Activated CD8-positive, alpha-beta T cell treated with anti-CD3 and anti-CD28 coated beads for 36 hours (primary cell): ENCODE results near the gene DCST2. TPM values are rescaled to one million over a fixed set of nuclear protein-coding genes. Genes with fewer than 3 reads are reported as not detected.

Source experiments
- ATAC-seq: fragments of 200-7000 bp; cut with Tn5 transposase; one replicate; pipeline ENCODE4 v1.10.0; 2021; ENCODE audit warnings: mild to moderate bottlenecking, moderate library complexity
- CTCF ChIA-PET: fragments of 350-600 bp; sonication (Branson Sonifier 250); formaldehyde crosslinking; loops from one replicate; lab custom pipeline; 2021; ENCODE audit warnings: antibody characterized with exemption; lab: Charles Lee
- POLR2A ChIA-PET: fragments of 350-600 bp; sonication (Branson Sonifier 250); formaldehyde crosslinking; loops from one replicate; lab custom pipeline; 2021; ENCODE audit warnings: antibody characterized with exemption; lab: Charles Lee
- DNase-seq: peaks from one replicate; pipeline ENCODE4 v3.0.0-alpha.2; 2020
- H3K27ac Mint-ChIP-seq: one replicate; pipeline ENCODE4 v1.8.0; 2021; ENCODE audit warnings: mild to moderate bottlenecking, mixed read lengths
- H3K27me3 Mint-ChIP-seq: one replicate; pipeline ENCODE4 v1.8.0; 2021; ENCODE audit warnings: mixed read lengths
- H3K36me3 Mint-ChIP-seq: one replicate; pipeline ENCODE4 v1.8.0; 2021; ENCODE audit warnings: low read depth, mixed read lengths
- H3K4me1 Mint-ChIP-seq: one replicate; pipeline ENCODE4 v1.8.0; 2021; ENCODE audit warnings: low read depth, mixed read lengths
- H3K4me3 Mint-ChIP-seq: one replicate; pipeline ENCODE4 v1.8.0; 2021; ENCODE audit warnings: mild to moderate bottlenecking, moderate library complexity, mixed read lengths
- H3K9me3 Mint-ChIP-seq: one replicate; pipeline ENCODE4 v1.8.0; 2021; ENCODE audit warnings: mixed read lengths
- intact Hi-C: fragments of 100-400 bp; cut with micrococcal nuclease; formaldehyde crosslinking; loops from one replicate; pipeline ENCODE4 v1.10.0; 2022
- total RNA-seq, 2 experiments: library from RNA; stranded (reverse); gene quantifications; one replicate each; pipeline ENCODE4 v1.2.3, GENCODE V29; 2021
- TF ChIP-seq, protein P1 (sequence below): fragments of 200-600 bp; IDR thresholded peaks from one replicate; pipeline ENCODE4 v1.8.0; 2022; ENCODE audit warnings: antibody characterized with exemption, mild to moderate bottlenecking

DCST2 gene
- total RNA-seq, 2 experiments from 2014 or later: 0.20 to 0.36 TPM

DNA sequence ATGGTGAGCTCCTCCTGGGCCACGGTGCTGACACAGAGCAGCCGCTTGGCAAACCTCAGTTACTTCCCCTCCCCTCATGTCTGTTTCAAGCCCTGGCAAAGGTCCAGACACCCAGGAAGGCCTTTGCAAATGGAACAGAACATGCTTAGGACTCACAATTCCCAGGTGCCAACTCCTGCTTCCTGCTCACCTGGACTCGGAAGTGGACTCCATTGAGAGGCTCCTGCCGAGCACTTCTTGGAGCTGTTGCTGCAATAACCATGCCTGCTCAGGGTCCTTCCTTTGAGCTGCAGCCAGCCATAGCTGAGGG lies 10.7 kb downstream of the DCST2 start:
- ATAC-seq: no peak
- ChIA-PET CTCF (interaction anchor here (0.9 to 1.9 kb wide), 6 partner anchors 10 to 79 kb away, joined by 3 to 6 read pairs (median 4); partner anchors contain the start of genes FLAD1 and PYGO2), POLR2A (interaction anchor here (1.0 kb wide), 1 partner anchor 16 kb away, joined by 3 read pairs; no protein-coding TSS in a partner anchor)
- peaks cover 4% of the 10 kb centered on the region for H3K27me3 Mint-ChIP-seq
- no peaks in the 10 kb centered on the region for H3K9me3 Mint-ChIP-seq
- peaks cover 8% of the 10 kb centered on the region for H3K4me1 Mint-ChIP-seq
- no peak overlapping the region for H3K4me3 Mint-ChIP-seq
- TF ChIP-seq, protein P1, sequence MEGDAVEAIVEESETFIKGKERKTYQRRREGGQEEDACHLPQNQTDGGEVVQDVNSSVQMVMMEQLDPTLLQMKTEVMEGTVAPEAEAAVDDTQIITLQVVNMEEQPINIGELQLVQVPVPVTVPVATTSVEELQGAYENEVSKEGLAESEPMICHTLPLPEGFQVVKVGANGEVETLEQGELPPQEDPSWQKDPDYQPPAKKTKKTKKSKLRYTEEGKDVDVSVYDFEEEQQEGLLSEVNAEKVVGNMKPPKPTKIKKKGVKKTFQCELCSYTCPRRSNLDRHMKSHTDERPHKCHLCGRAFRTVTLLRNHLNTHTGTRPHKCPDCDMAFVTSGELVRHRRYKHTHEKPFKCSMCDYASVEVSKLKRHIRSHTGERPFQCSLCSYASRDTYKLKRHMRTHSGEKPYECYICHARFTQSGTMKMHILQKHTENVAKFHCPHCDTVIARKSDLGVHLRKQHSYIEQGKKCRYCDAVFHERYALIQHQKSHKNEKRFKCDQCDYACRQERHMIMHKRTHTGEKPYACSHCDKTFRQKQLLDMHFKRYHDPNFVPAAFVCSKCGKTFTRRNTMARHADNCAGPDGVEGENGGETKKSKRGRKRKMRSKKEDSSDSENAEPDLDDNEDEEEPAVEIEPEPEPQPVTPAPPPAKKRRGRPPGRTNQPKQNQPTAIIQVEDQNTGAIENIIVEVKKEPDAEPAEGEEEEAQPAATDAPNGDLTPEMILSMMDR: no peak
- DNase-seq: no peak
- intact Hi-C loops: no loop called here
- H3K36me3 Mint-ChIP-seq: no peaks in the 10 kb centered on the region
- no peak overlapping the region for H3K27ac Mint-ChIP-seq

DNA sequence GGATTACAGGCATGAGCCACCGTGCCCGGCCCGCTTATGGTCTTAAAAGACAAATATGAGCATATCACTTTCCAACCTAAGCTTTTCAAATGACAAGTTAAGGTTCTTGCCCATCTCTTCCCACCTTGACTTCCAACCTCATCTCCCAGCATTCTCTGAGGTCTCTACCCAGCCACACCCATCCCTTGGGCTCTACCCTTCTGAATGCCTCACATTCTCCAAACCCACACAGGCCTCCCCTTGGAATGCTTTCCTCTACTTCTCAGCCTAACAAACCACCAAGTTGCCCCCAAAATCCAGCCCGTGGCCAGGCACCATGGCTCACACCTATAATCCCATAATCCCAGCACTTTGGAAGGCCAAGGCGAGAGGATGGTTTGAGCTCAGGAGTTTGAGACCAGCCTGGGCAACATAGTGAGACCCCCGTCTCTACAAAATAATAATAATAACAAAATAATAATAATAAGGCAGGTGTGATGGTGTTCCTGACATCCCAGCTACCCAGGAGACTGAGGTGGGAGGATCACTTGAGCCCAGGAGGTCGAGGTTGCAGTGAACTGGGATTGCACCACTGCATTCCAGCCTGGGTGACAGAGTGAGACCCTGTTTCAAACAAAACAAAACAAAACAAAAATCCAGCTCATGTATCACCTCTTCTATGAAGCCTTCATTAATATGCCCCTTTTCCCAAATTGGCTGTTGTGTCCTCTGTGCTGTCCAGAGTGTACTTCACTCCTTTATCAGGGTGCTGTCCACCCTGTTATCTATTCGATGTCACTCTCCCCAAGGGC lies 11.2 kb downstream of the DCST2 start:
- CTCF ChIA-PET: interaction anchor here (0.9 to 1.9 kb wide), 9 partner anchors 9 to 78 kb away, joined by 3 to 6 read pairs (median 4); partner anchors contain the start of genes ADAM15, FLAD1 and PYGO2
- POLR2A ChIA-PET: interaction anchor here (1.0 to 1.2 kb wide), 2 partner anchors 16 to 19 kb away, joined by 3 read pairs; no protein-coding TSS in a partner anchor
- ATAC-seq (no peak), DNase-seq (no peak)
- Mint-ChIP-seq H3K27ac (no peak overlapping the region), H3K9me3 (no peaks in the 10 kb centered on the region), H3K36me3 (no peaks in the 10 kb centered on the region), H3K27me3 (peaks cover 4% of the 10 kb centered on the region), H3K4me1 (peaks cover 12% of the 10 kb centered on the region), H3K4me3 (no peak overlapping the region)
- TF ChIP-seq, protein P1: no peak
- intact Hi-C loops: no loop called here

DNA sequence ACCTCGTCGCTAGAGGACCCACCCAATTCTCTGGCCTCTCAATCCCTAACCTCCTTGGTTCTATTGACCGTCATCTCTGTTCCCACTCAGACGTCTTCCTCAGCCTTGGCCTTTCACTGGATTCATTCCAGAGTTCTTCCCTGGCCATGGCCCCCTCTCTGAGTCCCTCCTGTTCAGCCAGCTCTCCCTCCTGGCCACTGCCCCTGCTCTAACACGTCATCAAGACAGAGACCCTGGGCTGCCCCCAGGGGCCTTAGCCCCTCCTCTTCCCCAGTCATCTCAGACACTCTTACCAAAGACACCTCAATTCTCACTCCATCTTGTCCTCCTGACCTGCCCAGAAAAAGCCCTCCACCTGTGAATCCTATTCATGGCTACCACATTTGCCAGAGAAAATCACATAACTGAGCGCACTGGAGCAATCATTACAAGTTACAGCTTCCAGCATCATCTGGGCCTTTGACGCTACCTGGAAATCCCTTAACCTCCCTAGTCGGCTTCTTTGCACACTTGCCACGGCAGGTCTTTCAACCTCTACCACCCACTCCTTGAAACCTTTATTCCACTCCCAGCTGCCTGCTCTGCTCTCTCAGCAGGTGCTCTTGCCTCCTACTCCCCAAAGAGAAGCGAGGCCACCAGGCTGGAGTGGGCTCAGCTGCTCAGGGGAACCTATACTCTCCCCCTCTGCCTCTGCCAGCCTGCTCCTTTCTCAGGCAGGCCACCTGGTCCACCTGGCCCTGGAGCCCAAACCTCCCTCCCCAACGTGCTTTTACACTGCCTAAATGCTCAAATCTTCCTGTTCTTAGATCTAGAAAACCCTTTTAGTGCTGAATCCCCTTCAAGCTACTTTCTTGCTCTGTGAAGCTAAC lies 14.0 kb downstream of the DCST2 start:
- Mint-ChIP-seq H3K9me3 (no peaks in the 10 kb centered on the region), H3K4me1 (peaks cover 29% of the 10 kb centered on the region), H3K36me3 (peaks cover 8% of the 10 kb centered on the region), H3K27me3 (peaks cover 4% of the 10 kb centered on the region), H3K4me3 (no peak overlapping the region), H3K27ac (no peak overlapping the region)
- TF ChIP-seq, protein P1: no peak
- ATAC-seq (no peak), DNase-seq (no peak)
- CTCF ChIA-PET: interaction anchor here (0.6 to 7.6 kb wide), 12 partner anchors 9 to 174 kb away, joined by 3 to 77 read pairs (median 4); partner anchors contain the start of genes FLAD1, KRTCAP2, LENEP and PYGO2
- intact Hi-C loops: loop anchor here (5.0 kb wide), 1 partner anchor 47 kb away; the partner anchor contains the start of genes CKS1B and SHC1
- POLR2A ChIA-PET: interaction anchor here (0.7 to 1.0 kb wide), 2 partner anchors 25 to 154 kb away, joined by 3 read pairs; partner anchors contain the start of gene KRTCAP2

DNA sequence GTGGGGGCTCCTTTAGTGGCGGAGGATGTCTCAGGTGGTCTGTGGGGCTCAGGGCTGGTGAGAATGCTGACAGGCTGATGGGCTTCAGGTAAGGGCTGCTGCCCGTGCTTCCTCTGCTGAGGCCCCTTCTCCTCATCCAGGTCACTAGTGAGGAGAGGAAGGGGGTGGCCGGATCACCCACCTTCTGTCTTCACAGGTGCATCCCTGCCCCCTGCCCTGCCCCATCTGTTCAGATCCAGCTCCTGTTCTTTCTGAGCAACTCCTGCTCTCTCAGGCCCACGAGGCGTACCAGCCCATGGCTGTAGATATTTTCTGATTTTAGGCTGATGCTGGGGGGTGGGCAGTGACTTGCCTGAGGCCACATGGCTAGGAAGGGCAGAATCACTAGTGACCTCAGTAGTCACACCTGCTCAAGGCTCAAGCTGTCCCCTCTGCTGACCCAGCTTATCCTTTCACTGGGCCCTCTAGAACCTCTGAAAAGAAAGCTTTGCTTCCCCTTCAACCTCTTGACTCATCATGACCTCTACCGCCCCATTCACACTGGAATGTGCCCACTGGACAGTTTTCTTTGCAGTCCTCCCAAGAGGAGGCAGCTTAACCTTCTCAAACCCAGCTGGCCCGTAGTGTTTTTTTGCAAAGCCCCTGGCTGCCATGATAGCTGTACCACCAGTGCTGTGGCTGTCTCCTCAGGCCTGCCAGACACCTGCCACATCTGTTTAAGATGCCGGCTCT lies 14.8 kb downstream of the DCST2 start:
- DNase-seq (no peak), ATAC-seq (no peak)
- POLR2A ChIA-PET: interaction anchor here (0.7 to 4.3 kb wide), 5 partner anchors 11 to 36 kb away, joined by 3 to 29 read pairs (median 13); partner anchors contain the start of genes ADAM15 and FLAD1
- H3K4me1 Mint-ChIP-seq: peaks cover 37% of the 10 kb centered on the region
- no peaks in the 10 kb centered on the region for H3K9me3 Mint-ChIP-seq
- TF ChIP-seq, protein P1: no peak
- peaks cover 4% of the 10 kb centered on the region for H3K27me3 Mint-ChIP-seq
- no peak overlapping the region for H3K4me3 Mint-ChIP-seq
- H3K36me3 Mint-ChIP-seq: peaks cover 8% of the 10 kb centered on the region
- intact Hi-C loops: loop anchor here (5.0 kb wide), 1 partner anchor 46 kb away; the partner anchor contains the start of genes CKS1B and SHC1
- CTCF ChIA-PET: interaction anchor here (0.9 to 7.6 kb wide), 14 partner anchors 8 to 175 kb away, joined by 3 to 77 read pairs (median 10); partner anchors contain the start of genes FLAD1, KRTCAP2, LENEP and PBXIP1
- H3K27ac Mint-ChIP-seq: no peak overlapping the region
